NCI-H2081 treated with DMSO at 0.1 percent for 48 hours (cell line): ENCODE measurements around the gene APOA5.
"Not testable (repeated sequence)": the region's sequence is repeated elsewhere in the genome, so short reads cannot be mapped to it uniquely, and the experiment has no call there.

Experiments used
- DNase-seq: peaks from one replicate; lab custom pipeline; 2025; lab: John Stamatoyannopoulos, UW

The APOA5 gene

GRCh38 chr11:116773203-116774097 lies 18.2 kb downstream of the APOA5 start:
- no peak for DNase-seq

- peak; percentile 58 for DNase-seq
Observed at GRCh38 chr11:116772443-116773202, 19.1 kb downstream of the APOA5 start, which contains the start of gene BUD13. Gene BUD13, minus strand, starts transcription at chr11:116772987. Its CDS starts 23 bp downstream, at chr11:116772964.

GRCh38 chr11:116771935-116772334 lies 19.7 kb downstream of the APOA5 start:
- DNase-seq, result no peak

GRCh38 chr11:116762132-116762531 lies 29.5 kb downstream of the APOA5 start:
- no peak for DNase-seq

GRCh38 chr11:116756044-116756443 lies 35.6 kb downstream of the APOA5 start:
- not testable (repeated sequence) for DNase-seq

GRCh38 chr11:116750070-116750718 lies 41.5 kb downstream of the APOA5 start:
- DNase-seq, result no peak

- DNase-seq, result no peak
Observed at GRCh38 chr11:116742104-116742503, 49.6 kb downstream of the APOA5 start.

- no peak for DNase-seq
Observed at GRCh38 chr11:116740741-116741140, 50.9 kb downstream of the APOA5 start.
